22Rv1 (cell line): ENCODE data around the gene KCNIP1.

Experiments
- ZFX ChIP-seq: fragments of 450-650 bp; IDR thresholded peaks from 2 replicates; pipeline ENCODE4 v1.6.1; 2017; ENCODE audit warnings: antibody characterized with exemption, borderline replicate concordance
- TF ChIP-seq, protein P1 (sequence below): fragments of 450-650 bp; IDR thresholded peaks from 2 replicates; pipeline ENCODE4 v1.5.1; 2017; ENCODE audit warnings: mild to moderate bottlenecking

GRCh38 chr5:170709640-170710039, 205.8 kb downstream of the KCNIP1 start:
- TF ChIP-seq, protein P1, sequence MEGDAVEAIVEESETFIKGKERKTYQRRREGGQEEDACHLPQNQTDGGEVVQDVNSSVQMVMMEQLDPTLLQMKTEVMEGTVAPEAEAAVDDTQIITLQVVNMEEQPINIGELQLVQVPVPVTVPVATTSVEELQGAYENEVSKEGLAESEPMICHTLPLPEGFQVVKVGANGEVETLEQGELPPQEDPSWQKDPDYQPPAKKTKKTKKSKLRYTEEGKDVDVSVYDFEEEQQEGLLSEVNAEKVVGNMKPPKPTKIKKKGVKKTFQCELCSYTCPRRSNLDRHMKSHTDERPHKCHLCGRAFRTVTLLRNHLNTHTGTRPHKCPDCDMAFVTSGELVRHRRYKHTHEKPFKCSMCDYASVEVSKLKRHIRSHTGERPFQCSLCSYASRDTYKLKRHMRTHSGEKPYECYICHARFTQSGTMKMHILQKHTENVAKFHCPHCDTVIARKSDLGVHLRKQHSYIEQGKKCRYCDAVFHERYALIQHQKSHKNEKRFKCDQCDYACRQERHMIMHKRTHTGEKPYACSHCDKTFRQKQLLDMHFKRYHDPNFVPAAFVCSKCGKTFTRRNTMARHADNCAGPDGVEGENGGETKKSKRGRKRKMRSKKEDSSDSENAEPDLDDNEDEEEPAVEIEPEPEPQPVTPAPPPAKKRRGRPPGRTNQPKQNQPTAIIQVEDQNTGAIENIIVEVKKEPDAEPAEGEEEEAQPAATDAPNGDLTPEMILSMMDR = no peak
- TF ChIP-seq ZFX = no peak
